ENCODE measurements around the gene RAE1. TPM values are rescaled to one million over a fixed set of nuclear protein-coding genes. Genes with fewer than 3 reads are reported as not detected.

The RAE1 gene
- total and polyA plus RNA-seq, 2 experiments from 2014 or later, result 35.8 to 43.3 TPM

- H2AFZ ChIP-seq, result no peak overlapping the region
- H3K4me1 ChIP-seq (ENCODE audit: insufficient read depth), result no peaks in the 10 kb centered on the region
- no peak overlapping the region for H3K4me3 ChIP-seq
- 79% methylated on average over 5 of the region's 5 CpGs for WGBS (ENCODE audit: low lambda C conversion rate, missing lambda C conversion rate)
- H3K4me2 ChIP-seq, result no peak overlapping the region
- TF ChIP-seq EZH2 (IDR thresholded peaks at IDR 0.05; ENCODE audit: borderline replicate concordance) (no peak), CTCF (IDR thresholded peaks at IDR 0.05; ENCODE audit: poor library complexity) (no peak), EZH2phosphoT487 (IDR thresholded peaks at IDR 0.05; ENCODE audit: low read depth, severe bottlenecking, unreplicated experiment) (no peak)
- H4K20me1 ChIP-seq (ENCODE audit: insufficient read depth, poor library complexity, severe bottlenecking), result no peaks in the 10 kb centered on the region
- H3K9me2 ChIP-seq (replicated peaks; ENCODE audit: insufficient read depth), result no peaks in the 10 kb centered on the region
- no peaks in the 10 kb centered on the region for H3K27me3 ChIP-seq
- H3K36me3 ChIP-seq (replicated peaks; ENCODE audit: insufficient read depth, low read depth), result no peaks in the 10 kb centered on the region
- H3K79me2 ChIP-seq, result no peaks in the 10 kb centered on the region
- H3K27ac ChIP-seq, result no peak overlapping the region
- no peaks in the 10 kb centered on the region for H3K9me3 ChIP-seq (ENCODE audit: low read depth)
- DNase-seq (ENCODE audit: low spot score), result no peak
Measured at GRCh38 chr20:57313230-57313629, 37.8 kb upstream of the RAE1 start.

GRCh38 chr20:57313951-57314350 is 37.1 kb upstream of the RAE1 start:
- Histone ChIP-seq H3K9me3 (ENCODE audit: low read depth) (no peaks in the 10 kb centered on the region), H3K27ac (no peak overlapping the region), H2AFZ (no peak overlapping the region), H3K4me2 (no peak overlapping the region), H3K4me1 (ENCODE audit: insufficient read depth) (no peaks in the 10 kb centered on the region), H3K9me2 (replicated peaks; ENCODE audit: insufficient read depth) (no peaks in the 10 kb centered on the region), H3K4me3 (no peak overlapping the region), H3K27me3 (no peaks in the 10 kb centered on the region), H3K36me3 (replicated peaks; ENCODE audit: insufficient read depth, low read depth) (no peaks in the 10 kb centered on the region), H4K20me1 (ENCODE audit: insufficient read depth, poor library complexity, severe bottlenecking) (no peaks in the 10 kb centered on the region), H3K79me2 (no peaks in the 10 kb centered on the region)
- no peak for DNase-seq (ENCODE audit: low spot score)
- WGBS (ENCODE audit: low lambda C conversion rate, missing lambda C conversion rate), result 90% methylated on average over 5 of the region's 5 CpGs
- no peak for TF ChIP-seq CTCF (IDR thresholded peaks at IDR 0.05; ENCODE audit: poor library complexity)
- TF ChIP-seq EZH2 (IDR thresholded peaks at IDR 0.05; ENCODE audit: borderline replicate concordance), result no peak
- no peak for TF ChIP-seq EZH2phosphoT487 (IDR thresholded peaks at IDR 0.05; ENCODE audit: low read depth, severe bottlenecking, unreplicated experiment)

GRCh38 chr20:57315083-57315975 is 35.7 kb upstream of the RAE1 start:
- Histone ChIP-seq H3K4me1 (ENCODE audit: insufficient read depth) (no peaks in the 10 kb centered on the region), H3K79me2 (no peaks in the 10 kb centered on the region), H3K36me3 (replicated peaks; ENCODE audit: insufficient read depth, low read depth) (no peaks in the 10 kb centered on the region), H3K9me3 (ENCODE audit: low read depth) (no peaks in the 10 kb centered on the region), H3K4me2 (no peak overlapping the region), H3K4me3 (no peak overlapping the region), H3K27me3 (no peaks in the 10 kb centered on the region), H3K27ac (no peak overlapping the region), H2AFZ (no peak overlapping the region), H4K20me1 (ENCODE audit: insufficient read depth, poor library complexity, severe bottlenecking) (no peaks in the 10 kb centered on the region), H3K9me2 (replicated peaks; ENCODE audit: insufficient read depth) (no peaks in the 10 kb centered on the region)
- TF ChIP-seq EZH2phosphoT487 (IDR thresholded peaks at IDR 0.05; ENCODE audit: low read depth, severe bottlenecking, unreplicated experiment) (no peak), EZH2 (IDR thresholded peaks at IDR 0.05; ENCODE audit: borderline replicate concordance) (no peak), CTCF (IDR thresholded peaks at IDR 0.05; ENCODE audit: poor library complexity) (no peak)
- DNase-seq (ENCODE audit: low spot score), result no peak
- 90% methylated on average over 8 of the region's 8 CpGs for WGBS (ENCODE audit: low lambda C conversion rate, missing lambda C conversion rate)
